Measurements from ENCODE around the gene ORM1.

Gene ORM1

DNA sequence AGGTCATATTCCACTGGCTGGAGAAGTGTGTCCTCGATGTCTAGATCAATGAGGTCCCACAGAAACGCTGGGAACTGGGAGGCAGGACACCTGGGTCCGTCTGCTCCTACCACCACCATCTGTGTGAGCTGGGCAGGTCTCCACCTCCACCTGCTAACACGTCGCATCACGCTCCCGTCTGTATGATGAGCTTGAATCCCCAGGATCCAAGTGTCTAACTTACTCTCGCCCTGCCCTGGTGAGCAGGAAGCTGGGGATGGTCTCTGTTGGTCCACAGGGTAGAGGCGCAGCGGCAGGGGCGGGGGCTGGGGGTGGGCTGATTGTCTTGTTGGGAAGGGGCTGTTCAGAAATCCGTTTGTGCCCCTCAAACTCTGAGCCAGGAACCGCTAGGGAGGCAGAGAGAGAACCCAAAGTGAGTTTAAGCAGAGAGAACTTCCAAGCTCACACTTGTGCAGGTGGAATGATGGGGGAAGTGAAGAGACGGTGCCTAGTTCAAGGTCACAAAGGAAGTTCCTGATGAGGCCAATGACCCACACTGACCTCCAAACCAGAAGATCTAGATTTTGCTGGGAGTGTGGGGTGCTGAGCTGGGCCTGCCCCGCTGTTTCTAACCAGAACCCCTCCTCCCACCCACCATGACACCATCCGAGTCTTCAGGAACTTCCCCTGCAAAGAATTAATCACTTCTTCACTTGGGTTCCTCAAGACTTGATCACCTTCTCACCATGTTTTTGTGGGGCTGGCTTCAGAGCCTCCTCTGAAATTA is 27.9 kb downstream of the ORM1 start:
- Histone ChIP-seq H3K27ac (ENCODE audit: extremely low read depth, low read depth, low read length) (no peak overlapping the region), H3K9me3 (ENCODE audit: control insufficient read depth, insufficient read depth, low read depth, low read length) (no peaks in the 10 kb centered on the region), H3K4me3 (ENCODE audit: low read depth, low read length) (no peak overlapping the region), H3K4me1 (ENCODE audit: control insufficient read depth, insufficient read depth, low read length) (peaks cover 8% of the 10 kb centered on the region), H3K36me3 (ENCODE audit: control insufficient read depth in 2 of 2, insufficient read depth in 1 of 2, low read length in 2 of 2) (no peaks in the 10 kb centered on the region)
- ChIA-PET POLR2A (no interaction called here), CTCF (interaction anchor here (0.6 to 4.0 kb wide), 6 partner anchors 10 to 400 kb away, joined by 3 to 17 read pairs (median 4); no protein-coding TSS in a partner anchor)
- TF ChIP-seq SP7 (tag by site-specific recombination; IDR thresholded peaks at IDR 0.05) = no peak
- TF ChIP-seq ZNF248 (tag by site-specific recombination; IDR thresholded peaks at IDR 0.05) = no peak
- TF ChIP-seq, protein P1, sequence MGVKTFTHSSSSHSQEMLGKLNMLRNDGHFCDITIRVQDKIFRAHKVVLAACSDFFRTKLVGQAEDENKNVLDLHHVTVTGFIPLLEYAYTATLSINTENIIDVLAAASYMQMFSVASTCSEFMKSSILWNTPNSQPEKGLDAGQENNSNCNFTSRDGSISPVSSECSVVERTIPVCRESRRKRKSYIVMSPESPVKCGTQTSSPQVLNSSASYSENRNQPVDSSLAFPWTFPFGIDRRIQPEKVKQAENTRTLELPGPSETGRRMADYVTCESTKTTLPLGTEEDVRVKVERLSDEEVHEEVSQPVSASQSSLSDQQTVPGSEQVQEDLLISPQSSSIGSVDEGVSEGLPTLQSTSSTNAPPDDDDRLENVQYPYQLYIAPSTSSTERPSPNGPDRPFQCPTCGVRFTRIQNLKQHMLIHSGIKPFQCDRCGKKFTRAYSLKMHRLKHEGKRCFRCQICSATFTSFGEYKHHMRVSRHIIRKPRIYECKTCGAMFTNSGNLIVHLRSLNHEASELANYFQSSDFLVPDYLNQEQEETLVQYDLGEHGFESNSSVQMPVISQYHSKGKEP (tag by site-specific recombination; IDR thresholded peaks at IDR 0.05) = no peak
- TF ChIP-seq ZNF501 (tag by site-specific recombination; IDR thresholded peaks at IDR 0.05) = no peak
- TF ChIP-seq, protein P2, sequence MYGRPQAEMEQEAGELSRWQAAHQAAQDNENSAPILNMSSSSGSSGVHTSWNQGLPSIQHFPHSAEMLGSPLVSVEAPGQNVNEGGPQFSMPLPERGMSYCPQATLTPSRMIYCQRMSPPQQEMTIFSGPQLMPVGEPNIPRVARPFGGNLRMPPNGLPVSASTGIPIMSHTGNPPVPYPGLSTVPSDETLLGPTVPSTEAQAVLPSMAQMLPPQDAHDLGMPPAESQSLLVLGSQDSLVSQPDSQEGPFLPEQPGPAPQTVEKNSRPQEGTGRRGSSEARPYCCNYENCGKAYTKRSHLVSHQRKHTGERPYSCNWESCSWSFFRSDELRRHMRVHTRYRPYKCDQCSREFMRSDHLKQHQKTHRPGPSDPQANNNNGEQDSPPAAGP (tag by site-specific recombination; IDR thresholded peaks at IDR 0.05) = no peak
- TF ChIP-seq ZNF354C (tag by site-specific recombination; IDR thresholded peaks at IDR 0.05; ENCODE audit: borderline replicate concordance, low read depth) = no peak
- no peak for TF ChIP-seq KLF1 (tag by site-specific recombination; IDR thresholded peaks at IDR 0.05)
- TF ChIP-seq, protein P3, sequence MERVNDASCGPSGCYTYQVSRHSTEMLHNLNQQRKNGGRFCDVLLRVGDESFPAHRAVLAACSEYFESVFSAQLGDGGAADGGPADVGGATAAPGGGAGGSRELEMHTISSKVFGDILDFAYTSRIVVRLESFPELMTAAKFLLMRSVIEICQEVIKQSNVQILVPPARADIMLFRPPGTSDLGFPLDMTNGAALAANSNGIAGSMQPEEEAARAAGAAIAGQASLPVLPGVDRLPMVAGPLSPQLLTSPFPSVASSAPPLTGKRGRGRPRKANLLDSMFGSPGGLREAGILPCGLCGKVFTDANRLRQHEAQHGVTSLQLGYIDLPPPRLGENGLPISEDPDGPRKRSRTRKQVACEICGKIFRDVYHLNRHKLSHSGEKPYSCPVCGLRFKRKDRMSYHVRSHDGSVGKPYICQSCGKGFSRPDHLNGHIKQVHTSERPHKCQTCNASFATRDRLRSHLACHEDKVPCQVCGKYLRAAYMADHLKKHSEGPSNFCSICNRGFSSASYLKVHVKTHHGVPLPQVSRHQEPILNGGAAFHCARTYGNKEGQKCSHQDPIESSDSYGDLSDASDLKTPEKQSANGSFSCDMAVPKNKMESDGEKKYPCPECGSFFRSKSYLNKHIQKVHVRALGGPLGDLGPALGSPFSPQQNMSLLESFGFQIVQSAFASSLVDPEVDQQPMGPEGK (tag by site-specific recombination; IDR thresholded peaks at IDR 0.05) = no peak
- no peak for TF ChIP-seq ZNF2 (tag by site-specific recombination; IDR thresholded peaks at IDR 0.05)
- no peak for TF ChIP-seq ZNF776 (tag by site-specific recombination; IDR thresholded peaks at IDR 0.05; ENCODE audit: borderline replicate concordance)
- no peak for TF ChIP-seq TCF7L2 (IDR thresholded peaks at IDR 0.05; ENCODE audit: borderline replicate concordance, low read depth, low read length)
- no peak for TF ChIP-seq ZNF433 (tag by site-specific recombination; IDR thresholded peaks at IDR 0.05; ENCODE audit: low read depth)
- no peak for TF ChIP-seq YY1 (tag by site-specific recombination; IDR thresholded peaks at IDR 0.05)
- no peak for TF ChIP-seq SP3 (tag by site-specific recombination; IDR thresholded peaks at IDR 0.05)
- TF ChIP-seq ZNF174 (tag by site-specific recombination; IDR thresholded peaks at IDR 0.05) = no peak
- TF ChIP-seq, protein P4, sequence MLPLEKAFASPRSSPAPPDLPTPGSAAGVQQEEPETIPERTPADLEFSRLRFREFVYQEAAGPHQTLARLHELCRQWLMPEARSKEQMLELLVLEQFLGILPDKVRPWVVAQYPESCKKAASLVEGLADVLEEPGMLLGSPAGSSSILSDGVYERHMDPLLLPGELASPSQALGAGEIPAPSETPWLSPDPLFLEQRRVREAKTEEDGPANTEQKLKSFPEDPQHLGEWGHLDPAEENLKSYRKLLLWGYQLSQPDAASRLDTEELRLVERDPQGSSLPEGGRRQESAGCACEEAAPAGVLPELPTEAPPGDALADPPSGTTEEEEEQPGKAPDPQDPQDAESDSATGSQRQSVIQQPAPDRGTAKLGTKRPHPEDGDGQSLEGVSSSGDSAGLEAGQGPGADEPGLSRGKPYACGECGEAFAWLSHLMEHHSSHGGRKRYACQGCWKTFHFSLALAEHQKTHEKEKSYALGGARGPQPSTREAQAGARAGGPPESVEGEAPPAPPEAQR (tag by site-specific recombination; IDR thresholded peaks at IDR 0.05) = no peak
- TF ChIP-seq, protein P5, sequence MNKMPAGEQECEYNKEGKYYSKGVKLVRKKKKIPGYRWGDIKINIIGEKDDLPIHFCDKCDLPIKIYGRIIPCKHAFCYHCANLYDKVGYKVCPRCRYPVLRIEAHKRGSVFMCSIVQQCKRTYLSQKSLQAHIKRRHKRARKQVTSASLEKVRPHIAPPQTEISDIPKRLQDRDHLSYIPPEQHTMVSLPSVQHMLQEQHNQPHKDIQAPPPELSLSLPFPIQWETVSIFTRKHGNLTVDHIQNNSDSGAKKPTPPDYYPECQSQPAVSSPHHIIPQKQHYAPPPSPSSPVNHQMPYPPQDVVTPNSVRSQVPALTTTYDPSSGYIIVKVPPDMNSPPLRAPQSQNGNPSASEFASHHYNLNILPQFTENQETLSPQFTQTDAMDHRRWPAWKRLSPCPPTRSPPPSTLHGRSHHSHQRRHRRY (tag by site-specific recombination; IDR thresholded peaks at IDR 0.05) = no peak
- no peak for TF ChIP-seq ZNF549 (tag by site-specific recombination; IDR thresholded peaks at IDR 0.05)
- no peak for TF ChIP-seq KLF10 (tag by site-specific recombination; IDR thresholded peaks at IDR 0.05)
- TF ChIP-seq, protein P6, sequence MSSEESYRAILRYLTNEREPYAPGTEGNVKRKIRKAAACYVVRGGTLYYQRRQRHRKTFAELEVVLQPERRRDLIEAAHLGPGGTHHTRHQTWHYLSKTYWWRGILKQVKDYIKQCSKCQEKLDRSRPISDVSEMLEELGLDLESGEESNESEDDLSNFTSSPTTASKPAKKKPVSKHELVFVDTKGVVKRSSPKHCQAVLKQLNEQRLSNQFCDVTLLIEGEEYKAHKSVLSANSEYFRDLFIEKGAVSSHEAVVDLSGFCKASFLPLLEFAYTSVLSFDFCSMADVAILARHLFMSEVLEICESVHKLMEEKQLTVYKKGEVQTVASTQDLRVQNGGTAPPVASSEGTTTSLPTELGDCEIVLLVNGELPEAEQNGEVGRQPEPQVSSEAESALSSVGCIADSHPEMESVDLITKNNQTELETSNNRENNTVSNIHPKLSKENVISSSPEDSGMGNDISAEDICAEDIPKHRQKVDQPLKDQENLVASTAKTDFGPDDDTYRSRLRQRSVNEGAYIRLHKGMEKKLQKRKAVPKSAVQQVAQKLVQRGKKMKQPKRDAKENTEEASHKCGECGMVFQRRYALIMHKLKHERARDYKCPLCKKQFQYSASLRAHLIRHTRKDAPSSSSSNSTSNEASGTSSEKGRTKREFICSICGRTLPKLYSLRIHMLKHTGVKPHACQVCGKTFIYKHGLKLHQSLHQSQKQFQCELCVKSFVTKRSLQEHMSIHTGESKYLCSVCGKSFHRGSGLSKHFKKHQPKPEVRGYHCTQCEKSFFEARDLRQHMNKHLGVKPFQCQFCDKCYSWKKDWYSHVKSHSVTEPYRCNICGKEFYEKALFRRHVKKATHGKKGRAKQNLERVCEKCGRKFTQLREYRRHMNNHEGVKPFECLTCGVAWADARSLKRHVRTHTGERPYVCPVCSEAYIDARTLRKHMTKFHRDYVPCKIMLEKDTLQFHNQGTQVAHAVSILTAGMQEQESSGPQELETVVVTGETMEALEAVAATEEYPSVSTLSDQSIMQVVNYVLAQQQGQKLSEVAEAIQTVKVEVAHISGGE (tag by site-specific recombination; conservative IDR thresholded peaks at IDR 0.05; ENCODE audit: low read depth) = no peak

Measured in HEK293 (cell line).